ENCODE measurements around the gene DNAJC5.

DNAJC5 gene

GRCh38 chr20:63963348-63963741, 68.4 kb downstream of the DNAJC5 start:
- no peak overlapping the region for H3K4me3 ChIP-seq (ENCODE audit: low read depth, low read length)
- no peak for DNase-seq (ENCODE audit: low read depth)
- TF ChIP-seq CTCF (IDR thresholded peaks at IDR 0.05; ENCODE audit: control insufficient read depth, extremely low read depth, insufficient read depth): no peak

GRCh38 chr20:63963784-63964301, 68.9 kb downstream of the DNAJC5 start:
- no peak for TF ChIP-seq CTCF (IDR thresholded peaks at IDR 0.05; ENCODE audit: control insufficient read depth, extremely low read depth, insufficient read depth)

GRCh38 chr20:63964412-63964811, 69.5 kb downstream of the DNAJC5 start:
- no peak for TF ChIP-seq CTCF (IDR thresholded peaks at IDR 0.05; ENCODE audit: control insufficient read depth, extremely low read depth, insufficient read depth)
- no peak for DNase-seq (ENCODE audit: low read depth)
- no peak overlapping the region for H3K4me3 ChIP-seq (ENCODE audit: low read depth, low read length)

More at GRCh38 chr20:63963784-63964301, 68.9 kb downstream of the DNAJC5 start:
- DNase-seq (ENCODE audit: low read depth): no peak
- H3K4me3 ChIP-seq (ENCODE audit: low read depth, low read length): no peak overlapping the region

GRCh38 chr20:63966172-63966943, 71.4 kb downstream of the DNAJC5 start:
- no peak overlapping the region for H3K4me3 ChIP-seq (ENCODE audit: low read depth, low read length)
- DNase-seq (ENCODE audit: low read depth): no peak
- TF ChIP-seq CTCF (IDR thresholded peaks at IDR 0.05; ENCODE audit: control insufficient read depth, extremely low read depth, insufficient read depth): no peak

- H3K4me3 ChIP-seq (ENCODE audit: low read depth, low read length): no peak overlapping the region
- DNase-seq (ENCODE audit: low read depth): no peak
- no peak for TF ChIP-seq CTCF (IDR thresholded peaks at IDR 0.05; ENCODE audit: control insufficient read depth, extremely low read depth, insufficient read depth)
Measured at GRCh38 chr20:63966944-63967322, 72.0 kb downstream of the DNAJC5 start.

- H3K4me3 ChIP-seq (ENCODE audit: low read depth, low read length): no peak overlapping the region
- DNase-seq (ENCODE audit: low read depth): no peak
- no peak for TF ChIP-seq CTCF (IDR thresholded peaks at IDR 0.05; ENCODE audit: control insufficient read depth, extremely low read depth, insufficient read depth)
Measured at GRCh38 chr20:63967330-63968135, 72.6 kb downstream of the DNAJC5 start.
